ENCODE results near the gene CALM3.
A peak's percentile ranks its signal among the peaks of the same experiment; 100 is the strongest.

Gene CALM3

DNA sequence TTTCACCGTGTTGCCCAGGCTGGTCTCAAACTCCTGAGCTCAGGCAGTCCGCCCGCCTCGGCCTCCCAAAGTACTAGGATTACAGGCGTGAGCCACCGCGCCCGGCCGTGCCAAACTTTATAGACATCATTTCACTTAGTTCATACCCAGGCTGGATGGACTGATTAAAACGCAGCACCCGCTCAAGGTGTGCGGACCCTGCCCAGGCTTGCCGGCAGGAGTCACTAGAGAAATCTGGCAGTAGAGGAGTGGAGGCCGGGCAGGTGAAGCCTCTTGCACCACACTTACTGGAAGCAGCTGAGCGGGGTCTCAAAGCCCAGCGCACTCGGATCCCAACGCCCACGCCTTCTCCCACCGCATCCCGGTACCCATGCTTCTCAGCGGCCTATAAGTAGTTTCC is 12.4 kb downstream of the CALM3 start:
- Histone ChIP-seq H3K9me3 (replicated peaks; ENCODE audit: insufficient read depth, low read length) (no peaks in the 10 kb centered on the region), H3F3A (ENCODE audit: insufficient read depth, low read length) (peaks cover 23% of the 10 kb centered on the region), H4K20me1 (ENCODE audit: insufficient read depth, low read length) (peaks cover 26% of the 10 kb centered on the region), H3K79me2 (ENCODE audit: low read length) (no peaks in the 10 kb centered on the region), H3K4me2 (ENCODE audit: low read depth, low read length) (no peak overlapping the region), H3K9me2 (replicated peaks; ENCODE audit: insufficient read depth, low read length) (no peaks in the 10 kb centered on the region), H2AFZ (ENCODE audit: low read length) (no peak overlapping the region), H3K4me3 (ENCODE audit: low read length) (no peak overlapping the region), H3K36me3 (replicated peaks; ENCODE audit: insufficient read depth, low read length) (0 out of 2 replicates have a peak, but pooled peaks cover 11% of the 10 kb centered on the region), H3K4me1 (ENCODE audit: low read length) (peaks cover 27% of the 10 kb centered on the region), H3K27me3 (replicated peaks; ENCODE audit: insufficient read depth, low read length) (peaks cover 65% of the 10 kb centered on the region), H3K27ac (ENCODE audit: low read length) (no peak overlapping the region), H3K9ac (ENCODE audit: low read length) (no peak overlapping the region)
- no peak for DNase-seq
- TF ChIP-seq EZH2phosphoT487 (IDR thresholded peaks at IDR 0.05; ENCODE audit: low read length) (no peak), EZH2 (optimal IDR thresholded peaks at IDR 0.05; ENCODE audit: low read depth, low read length) (no peak)
- TF ChIP-seq, protein P1, sequence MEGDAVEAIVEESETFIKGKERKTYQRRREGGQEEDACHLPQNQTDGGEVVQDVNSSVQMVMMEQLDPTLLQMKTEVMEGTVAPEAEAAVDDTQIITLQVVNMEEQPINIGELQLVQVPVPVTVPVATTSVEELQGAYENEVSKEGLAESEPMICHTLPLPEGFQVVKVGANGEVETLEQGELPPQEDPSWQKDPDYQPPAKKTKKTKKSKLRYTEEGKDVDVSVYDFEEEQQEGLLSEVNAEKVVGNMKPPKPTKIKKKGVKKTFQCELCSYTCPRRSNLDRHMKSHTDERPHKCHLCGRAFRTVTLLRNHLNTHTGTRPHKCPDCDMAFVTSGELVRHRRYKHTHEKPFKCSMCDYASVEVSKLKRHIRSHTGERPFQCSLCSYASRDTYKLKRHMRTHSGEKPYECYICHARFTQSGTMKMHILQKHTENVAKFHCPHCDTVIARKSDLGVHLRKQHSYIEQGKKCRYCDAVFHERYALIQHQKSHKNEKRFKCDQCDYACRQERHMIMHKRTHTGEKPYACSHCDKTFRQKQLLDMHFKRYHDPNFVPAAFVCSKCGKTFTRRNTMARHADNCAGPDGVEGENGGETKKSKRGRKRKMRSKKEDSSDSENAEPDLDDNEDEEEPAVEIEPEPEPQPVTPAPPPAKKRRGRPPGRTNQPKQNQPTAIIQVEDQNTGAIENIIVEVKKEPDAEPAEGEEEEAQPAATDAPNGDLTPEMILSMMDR (IDR thresholded peaks at IDR 0.05; ENCODE audit: low read length): no peak

DNA sequence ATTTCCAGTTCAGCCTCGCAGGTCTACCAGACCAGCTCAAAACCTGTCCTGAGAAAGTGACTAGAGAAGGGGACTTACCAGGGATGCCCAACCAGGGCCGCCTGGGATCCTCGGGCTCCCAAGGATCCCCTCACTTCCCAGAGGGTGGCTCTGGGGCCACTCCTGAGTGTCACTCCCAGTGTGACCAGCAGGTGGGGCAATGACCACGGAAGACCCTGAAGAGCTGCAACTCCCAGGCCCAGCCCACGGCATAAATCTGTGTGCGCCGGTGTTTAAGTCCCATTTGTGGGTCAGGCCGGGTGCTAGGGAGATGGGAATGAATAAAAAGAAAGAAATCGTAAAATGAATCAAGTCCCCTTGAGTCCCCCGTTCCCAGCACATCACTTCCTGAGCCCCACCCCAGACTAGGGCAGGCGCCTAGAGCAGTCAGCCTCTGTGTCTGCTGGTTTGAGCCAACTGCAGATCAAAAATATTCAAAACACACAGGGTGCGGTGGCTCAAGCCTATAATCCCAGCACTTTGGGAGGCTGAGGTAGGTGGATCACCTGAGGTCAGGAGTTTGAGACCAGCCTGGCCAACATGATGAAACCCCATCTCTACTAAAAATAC is 13.1 kb downstream of the CALM3 start:
- H3K79me2 ChIP-seq (ENCODE audit: low read length): no peaks in the 10 kb centered on the region
- H3F3A ChIP-seq (ENCODE audit: insufficient read depth, low read length): peaks cover 23% of the 10 kb centered on the region
- no peak overlapping the region for H2AFZ ChIP-seq (ENCODE audit: low read length)
- TF ChIP-seq EZH2 (optimal IDR thresholded peaks at IDR 0.05; ENCODE audit: low read depth, low read length): no peak
- TF ChIP-seq, protein P1 (IDR thresholded peaks at IDR 0.05; ENCODE audit: low read length): peak; percentile 79
- no peaks in the 10 kb centered on the region for H3K9me3 ChIP-seq (replicated peaks; ENCODE audit: insufficient read depth, low read length)
- no peak overlapping the region for H3K4me3 ChIP-seq (ENCODE audit: low read length)
- peaks cover 26% of the 10 kb centered on the region for H4K20me1 ChIP-seq (ENCODE audit: insufficient read depth, low read length)
- peaks cover 71% of the 10 kb centered on the region for H3K27me3 ChIP-seq (replicated peaks; ENCODE audit: insufficient read depth, low read length)
- 0 out of 2 replicates have a peak, but pooled peaks cover 4% of the 10 kb centered on the region for H3K36me3 ChIP-seq (replicated peaks; ENCODE audit: insufficient read depth, low read length)
- no peak overlapping the region for H3K9ac ChIP-seq (ENCODE audit: low read length)
- peak; percentile 61 for DNase-seq
- H3K27ac ChIP-seq (ENCODE audit: low read length): no peak overlapping the region
- no peak overlapping the region for H3K4me2 ChIP-seq (ENCODE audit: low read depth, low read length)
- peaks cover 27% of the 10 kb centered on the region for H3K4me1 ChIP-seq (ENCODE audit: low read length)
- no peaks in the 10 kb centered on the region for H3K9me2 ChIP-seq (replicated peaks; ENCODE audit: insufficient read depth, low read length)

DNA sequence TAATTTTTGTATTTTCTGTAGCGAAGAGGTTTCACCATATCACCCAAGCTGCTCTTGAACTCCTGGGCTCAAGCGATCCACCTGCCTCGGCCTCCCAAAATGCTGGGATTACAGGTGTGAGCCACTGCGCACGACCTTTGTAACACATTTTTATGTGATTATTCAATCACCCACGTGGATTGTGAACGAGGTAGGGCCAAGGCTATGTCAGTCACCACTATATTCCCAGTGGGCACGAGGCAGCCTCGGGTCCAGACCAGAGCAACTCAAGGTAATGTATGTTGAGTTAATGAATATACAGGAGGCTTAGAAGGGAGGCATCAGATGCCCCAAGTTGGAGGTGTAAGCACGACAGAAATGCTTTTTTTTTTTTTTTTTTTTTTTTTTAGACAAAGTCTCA is 14.8 kb downstream of the CALM3 start:
- no peak overlapping the region for H3K4me3 ChIP-seq (ENCODE audit: low read length)
- no peaks in the 10 kb centered on the region for H3K36me3 ChIP-seq (replicated peaks; ENCODE audit: insufficient read depth, low read length)
- H4K20me1 ChIP-seq (ENCODE audit: insufficient read depth, low read length): peaks cover 12% of the 10 kb centered on the region
- peaks cover 12% of the 10 kb centered on the region for H3F3A ChIP-seq (ENCODE audit: insufficient read depth, low read length)
- H3K9me2 ChIP-seq (replicated peaks; ENCODE audit: insufficient read depth, low read length): no peaks in the 10 kb centered on the region
- no peaks in the 10 kb centered on the region for H3K9me3 ChIP-seq (replicated peaks; ENCODE audit: insufficient read depth, low read length)
- no peak for DNase-seq
- peaks cover 84% of the 10 kb centered on the region for H3K27me3 ChIP-seq (replicated peaks; ENCODE audit: insufficient read depth, low read length)
- H3K9ac ChIP-seq (ENCODE audit: low read length): no peak overlapping the region
- TF ChIP-seq, protein P1 (IDR thresholded peaks at IDR 0.05; ENCODE audit: low read length): no peak
- TF ChIP-seq EZH2 (optimal IDR thresholded peaks at IDR 0.05; ENCODE audit: low read depth, low read length) (no peak), EZH2phosphoT487 (IDR thresholded peaks at IDR 0.05; ENCODE audit: low read length) (no peak)
- H3K79me2 ChIP-seq (ENCODE audit: low read length): no peaks in the 10 kb centered on the region
- H2AFZ ChIP-seq (ENCODE audit: low read length): no peak overlapping the region
- H3K4me1 ChIP-seq (ENCODE audit: low read length): peaks cover 21% of the 10 kb centered on the region
- H3K4me2 ChIP-seq (ENCODE audit: low read depth, low read length): no peak overlapping the region
- no peak overlapping the region for H3K27ac ChIP-seq (ENCODE audit: low read length)
